Breast epithelium (tissue), 4 donors: ENCODE data around the gene CMSS1. TPM values are rescaled to one million over a fixed set of nuclear protein-coding genes. Genes with fewer than 3 reads are reported as not detected.

ENCODE experiments used
- DNase-seq, 2 donors: peaks; one replicate each; pipeline ENCODE4 v3.0.0-alpha.2; 2019; ENCODE audit warnings: low spot score in 2 of 2
- H3K27ac ChIP-seq, 2 donors: fragments of 200-600 bp; sonication (generic) in 1 of 2; one replicate each; pipeline ENCODE4 v1.5.1; 2016 to 2019; ENCODE audit warnings: mild to moderate bottlenecking in 1 of 2
- H3K27me3 ChIP-seq, 2 donors: fragments of 200-600 bp; sonication (generic) in 1 of 2; one replicate each; pipeline versions ENCODE4 v1.5.1 to v1.6.0; 2017 to 2019; ENCODE audit warnings: control low read depth in 1 of 2, mild to moderate bottlenecking in 1 of 2
- H3K36me3 ChIP-seq: fragments of 200-600 bp; one replicate; pipeline ENCODE4 v1.5.1; 2019
- H3K4me1 ChIP-seq, 2 donors: fragments of 200-600 bp; sonication (generic); one replicate each; pipeline ENCODE4 v1.5.1; 2016 to 2019; ENCODE audit warnings: control low read depth in 1 of 2
- H3K4me3 ChIP-seq, 3 donors: fragments of 200-600 bp; sonication (generic); 1 replicate in 2 of 3; 2 replicates in 1 of 3; pipeline ENCODE4 v1.5.1; 2016 to 2019; ENCODE audit warnings: mild to moderate bottlenecking in 3 of 3, moderate library complexity in 2 of 3
- H3K9me3 ChIP-seq, 2 donors: fragments of 200-600 bp; sonication (generic) in 1 of 2; one replicate each; pipeline ENCODE4 v1.5.1; 2016 to 2019; ENCODE audit warnings: control low read depth in 1 of 2
- CTCF ChIP-seq, 3 donors: fragments of 450-650 bp; IDR thresholded peaks; one replicate each; pipeline ENCODE4 v1.5.1; 2016 to 2017; ENCODE audit warnings: antibody characterized with exemption in 3 of 3, mild to moderate bottlenecking in 3 of 3, moderate library complexity in 3 of 3
- POLR2A ChIP-seq: fragments of 450-650 bp; IDR thresholded peaks from one replicate; pipeline ENCODE4 v1.6.1; 2016; ENCODE audit warnings: antibody characterized with exemption, mild to moderate bottlenecking, moderate library complexity
- POLR2AphosphoS5 ChIP-seq, 3 donors: sonication (generic); formaldehyde crosslinking; IDR thresholded peaks; one replicate each; pipeline ENCODE4 v1.6.1; 2017; ENCODE audit warnings: antibody characterized with exemption in 3 of 3
- intact Hi-C: fragments of 100-400 bp; cut with DNase I; formaldehyde crosslinking; loops from one replicate; pipeline ENCODE4 v1.15.1; 2023; ENCODE audit warnings: low total_unique reads
- total RNA-seq, 3 donors: library from RNA; depleted of rRNA; stranded (reverse); fragments of >200 nt; gene quantifications; one replicate each; pipeline ENCODE4 v1.1.0, GENCODE V29; 2016

CMSS1 gene
- total RNA-seq, 3 donors from 2014 or later, result 15.5 to 35.4 (median 16.1) TPM

- Histone ChIP-seq H3K36me3 (no peaks in the 10 kb centered on the region), H3K9me3 (no peaks in the 10 kb centered on the region), H3K4me1 (no peaks in the 10 kb centered on the region), H3K27ac (no peak overlapping the region), H3K4me3 (no peak overlapping the region), H3K27me3 (no peaks in the 10 kb centered on the region)
- DNase-seq, result no peak
- no peak for TF ChIP-seq POLR2AphosphoS5 (IDR thresholded peaks at IDR 0.05)
- TF ChIP-seq POLR2A, result no peak
- no peak for TF ChIP-seq CTCF (IDR thresholded peaks at IDR 0.05)
- intact Hi-C loops, result no loop called here
Measured at GRCh38 chr3:100072326-100073048, 254.8 kb downstream of the CMSS1 start.

- intact Hi-C loops, result no loop called here
- Histone ChIP-seq H3K4me1 (no peaks in the 10 kb centered on the region), H3K27me3 (no peaks in the 10 kb centered on the region), H3K27ac (peak overlapping the region; percentile 27 to 73), H3K4me3 (no peak overlapping the region), H3K36me3 (no peaks in the 10 kb centered on the region), H3K9me3 (no peaks in the 10 kb centered on the region)
- TF ChIP-seq POLR2AphosphoS5 (IDR thresholded peaks at IDR 0.05) (no peak), POLR2A (no peak), CTCF (IDR thresholded peaks at IDR 0.05) (no peak)
- no peak for DNase-seq
Measured at GRCh38 chr3:100073049-100073713, 255.5 kb downstream of the CMSS1 start.

DNA sequence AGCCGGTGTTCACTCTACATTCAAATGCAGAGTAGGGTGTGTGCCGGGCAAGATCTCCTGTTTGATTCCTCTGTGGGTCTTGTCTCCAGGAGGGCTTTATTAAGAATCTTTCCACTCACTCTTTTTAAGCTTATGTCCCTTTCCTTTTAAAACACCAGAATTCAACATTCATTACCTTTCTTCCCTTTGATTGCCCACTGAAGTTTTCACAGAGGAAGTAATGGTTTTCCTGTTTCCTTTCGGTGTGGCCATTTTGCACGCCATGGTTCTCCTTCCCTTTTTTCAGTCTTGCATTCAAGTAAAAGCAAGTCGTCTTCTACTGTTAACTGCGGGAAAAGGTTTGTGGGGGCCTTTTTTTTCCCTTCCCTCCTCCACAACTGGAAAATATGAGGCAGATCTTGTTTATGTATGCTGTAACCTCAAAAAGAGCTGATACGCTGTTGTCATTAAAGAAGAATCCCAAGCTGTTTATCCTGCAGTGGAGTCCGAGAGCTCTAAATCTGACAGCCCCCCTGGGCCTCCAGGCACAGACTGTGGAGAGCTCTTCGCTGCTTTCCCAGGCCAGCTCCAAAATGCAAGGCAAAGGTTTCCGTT lies 256.1 kb downstream of the CMSS1 start:
- no peaks in the 10 kb centered on the region for H3K4me1 ChIP-seq
- H3K9me3 ChIP-seq, result no peaks in the 10 kb centered on the region
- no peak for TF ChIP-seq POLR2A
- TF ChIP-seq POLR2AphosphoS5 (IDR thresholded peaks at IDR 0.05), result no peak
- no peak for TF ChIP-seq CTCF (IDR thresholded peaks at IDR 0.05)
- peak overlapping the region; percentile 27 to 73 for H3K27ac ChIP-seq
- no peak for DNase-seq
- intact Hi-C loops, result no loop called here
- peak overlapping the region in 1 of 3 donors; percentile 9 for H3K4me3 ChIP-seq
- H3K36me3 ChIP-seq, result no peaks in the 10 kb centered on the region
- H3K27me3 ChIP-seq, result no peaks in the 10 kb centered on the region

- Histone ChIP-seq H3K9me3 (no peaks in the 10 kb centered on the region), H3K4me1 (no peaks in the 10 kb centered on the region), H3K4me3 (no peak overlapping the region), H3K27ac (no peak overlapping the region), H3K27me3 (no peaks in the 10 kb centered on the region), H3K36me3 (no peaks in the 10 kb centered on the region)
- intact Hi-C loops, result no loop called here
- TF ChIP-seq POLR2A, result no peak
- no peak for TF ChIP-seq CTCF (IDR thresholded peaks at IDR 0.05)
- TF ChIP-seq POLR2AphosphoS5 (IDR thresholded peaks at IDR 0.05), result no peak
- no peak for DNase-seq
Measured at GRCh38 chr3:100075196-100075595, 257.5 kb downstream of the CMSS1 start.
